ENCODE measurements around the gene CA5A.
A peak's percentile ranks its signal among the peaks of the same experiment; 100 is the strongest.

The CA5A gene

GRCh38 chr16:87961623-87962022 lies 25.3 kb upstream of the CA5A start:
- DNase-seq, result no peak

- DNase-seq, result no peak
These were observed 24.5 kb upstream of the CA5A start for GRCh38 chr16:87960852-87961251.

- no peak for DNase-seq
These were observed 24.0 kb upstream of the CA5A start for GRCh38 chr16:87960296-87960695.

- no peak for DNase-seq
These were observed 23.2 kb upstream of the CA5A start for GRCh38 chr16:87959391-87959990.

- no peak for DNase-seq
These were observed 22.3 kb upstream of the CA5A start for GRCh38 chr16:87958632-87959031.

GRCh38 chr16:87957296-87958094 lies 21.2 kb upstream of the CA5A start:
- no peak for DNase-seq

- peak in 1 of 2 experiments; percentile 18 for DNase-seq
These were observed 20.3 kb upstream of the CA5A start for GRCh38 chr16:87956365-87957231.

- no peak for DNase-seq
These were observed 19.7 kb upstream of the CA5A start for GRCh38 chr16:87956098-87956364.

- DNase-seq, result no peak
These were observed 19.2 kb upstream of the CA5A start for GRCh38 chr16:87955302-87956097.

GRCh38 chr16:87954826-87955225 lies 18.5 kb upstream of the CA5A start:
- DNase-seq, result no peak

- no peak for DNase-seq
These were observed 18.0 kb upstream of the CA5A start for GRCh38 chr16:87954361-87954760.

GRCh38 chr16:87953308-87954215 lies 17.2 kb upstream of the CA5A start:
- DNase-seq, result no peak

- DNase-seq, result no peak
These were observed 16.4 kb upstream of the CA5A start for GRCh38 chr16:87952751-87953150.

GRCh38 chr16:87951552-87952538 lies 15.5 kb upstream of the CA5A start:
- peak in 1 of 2 experiments; percentile 42 for DNase-seq

- DNase-seq, result peak; percentile 97
These were observed 14.6 kb upstream of the CA5A start, which contains the start of gene BANP for GRCh38 chr16:87950765-87951551. TSS of gene BANP (plus strand) at chr16:87951434. CDS start at chr16:87975116, 23,682 bp downstream.

- no peak for DNase-seq
These were observed 12.9 kb upstream of the CA5A start for GRCh38 chr16:87949071-87949744.

GRCh38 chr16:87948735-87949070 lies 12.4 kb upstream of the CA5A start:
- no peak for DNase-seq

GRCh38 chr16:87948119-87948545 lies 11.8 kb upstream of the CA5A start:
- DNase-seq, result no peak
